PFSK-1 (cell line): ENCODE results near the gene MAN1A2.

Experiments
- FOXP2 ChIP-seq: optimal IDR thresholded peaks from 2 replicates; pipeline ENCODE3; 2011; ENCODE audit warnings: borderline replicate concordance, control low read depth, inconsistent platforms; ENCODE audit not compliant: insufficient read depth; ENCODE audit errors: extremely low read length, extremely low read depth
- POLR2AphosphoS5 ChIP-seq: IDR thresholded peaks from 2 replicates; pipeline ENCODE4 v1.6.1; 2012; ENCODE audit warnings: low read depth, mild to moderate bottlenecking, control low read depth, low read length, moderate library complexity
- REST ChIP-seq, 2 experiments: IDR thresholded peaks; 2 replicates each; pipeline versions ENCODE4 v1.6.1 to v1.8.0; 2011 to 2012; ENCODE audit warnings: low read depth in 2 of 2, low read length in 2 of 2, control low read depth in 1 of 2, inconsistent platforms in 1 of 2, mild to moderate bottlenecking in 1 of 2, moderate library complexity in 1 of 2; ENCODE audit not compliant: insufficient read depth in 1 of 2
- SIN3A ChIP-seq: IDR thresholded peaks from 2 replicates; pipeline ENCODE4 v1.6.1; 2012; ENCODE audit warnings: mild to moderate bottlenecking, low read length, moderate library complexity, borderline replicate concordance; ENCODE audit not compliant: insufficient read depth
- TAF1 ChIP-seq: IDR thresholded peaks from 2 replicates; pipeline ENCODE4 v1.6.1; 2012; ENCODE audit warnings: low read length, control low read depth, borderline replicate concordance; ENCODE audit not compliant: insufficient read depth

MAN1A2 gene

DNA sequence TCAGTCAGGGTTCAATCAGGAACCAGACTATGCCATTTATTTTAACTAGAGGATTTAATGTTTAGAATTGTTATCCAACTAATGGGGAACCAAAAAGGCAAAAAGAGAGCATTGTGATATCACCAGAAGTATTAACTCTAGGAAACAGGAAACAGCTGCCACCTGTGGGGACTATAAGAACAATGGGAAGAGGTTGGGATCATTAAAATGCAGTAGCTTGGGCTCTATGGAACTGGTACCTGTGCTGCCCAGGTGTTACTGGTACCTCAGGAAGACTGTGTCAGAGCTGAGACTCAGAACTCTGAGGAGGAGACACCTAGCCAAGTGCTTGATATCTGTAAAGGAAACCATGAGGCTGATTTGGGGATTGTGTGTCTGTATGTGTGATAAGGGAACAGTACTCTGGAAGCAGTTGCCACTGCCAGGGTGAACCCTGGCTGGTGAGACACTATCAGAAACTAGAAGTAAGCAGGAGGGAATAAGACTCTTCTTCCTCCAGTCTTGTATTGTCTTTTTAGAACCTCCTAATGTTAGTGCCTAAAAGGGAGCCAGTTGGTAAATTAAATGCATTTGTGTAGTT is 49.4 kb downstream of the MAN1A2 start:
- TF ChIP-seq SIN3A (no peak), REST (IDR thresholded peaks at IDR 0.05; ENCODE audit: insufficient read depth in 1 of 2, low read depth in 2 of 2, low read length in 2 of 2) (no peak), POLR2AphosphoS5 (no peak), FOXP2 (no peak), TAF1 (no peak)

DNA sequence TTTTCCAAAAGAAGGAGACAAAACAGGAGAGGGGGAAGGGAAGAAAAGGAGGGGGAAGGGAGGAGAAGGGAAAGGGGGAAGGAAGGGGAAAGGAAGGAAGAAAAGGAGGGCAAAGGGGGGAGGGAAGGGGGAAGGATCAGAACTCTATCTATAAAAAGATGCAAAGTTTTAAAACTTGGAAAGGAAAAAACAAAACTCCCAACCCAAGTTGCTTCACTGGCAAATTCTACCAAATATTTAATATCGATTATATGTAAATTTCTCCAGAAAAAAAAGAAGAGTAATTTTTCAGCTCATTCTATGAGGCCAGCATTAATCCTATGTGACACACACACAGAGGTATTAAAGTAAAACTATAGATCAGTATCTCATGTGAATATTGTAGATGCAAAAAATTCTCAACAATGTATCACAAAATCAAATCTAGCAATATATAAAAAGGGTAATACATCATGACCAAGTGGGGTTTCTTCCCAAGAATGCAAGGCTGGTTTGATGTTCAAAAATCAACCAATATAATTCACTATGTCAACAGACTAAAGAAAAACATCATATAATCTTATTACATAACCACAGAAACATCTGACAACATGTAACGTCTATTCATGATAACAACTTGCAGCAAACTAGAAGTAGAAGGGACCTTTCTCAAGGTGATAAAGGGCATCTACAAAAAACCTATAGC is 57.9 kb downstream of the MAN1A2 start:
- no peak for TF ChIP-seq FOXP2
- TF ChIP-seq TAF1: no peak
- no peak for TF ChIP-seq REST (IDR thresholded peaks at IDR 0.05; ENCODE audit: insufficient read depth in 1 of 2, low read depth in 2 of 2, low read length in 2 of 2)
- TF ChIP-seq POLR2AphosphoS5: no peak
- TF ChIP-seq SIN3A: no peak

GRCh38 chr1:117427297-117427696 is 60.0 kb downstream of the MAN1A2 start:
- no peak for TF ChIP-seq FOXP2
- no peak for TF ChIP-seq POLR2AphosphoS5
- no peak for TF ChIP-seq TAF1
- TF ChIP-seq SIN3A: no peak
- no peak for TF ChIP-seq REST (IDR thresholded peaks at IDR 0.05; ENCODE audit: insufficient read depth in 1 of 2, low read depth in 2 of 2, low read length in 2 of 2)

DNA sequence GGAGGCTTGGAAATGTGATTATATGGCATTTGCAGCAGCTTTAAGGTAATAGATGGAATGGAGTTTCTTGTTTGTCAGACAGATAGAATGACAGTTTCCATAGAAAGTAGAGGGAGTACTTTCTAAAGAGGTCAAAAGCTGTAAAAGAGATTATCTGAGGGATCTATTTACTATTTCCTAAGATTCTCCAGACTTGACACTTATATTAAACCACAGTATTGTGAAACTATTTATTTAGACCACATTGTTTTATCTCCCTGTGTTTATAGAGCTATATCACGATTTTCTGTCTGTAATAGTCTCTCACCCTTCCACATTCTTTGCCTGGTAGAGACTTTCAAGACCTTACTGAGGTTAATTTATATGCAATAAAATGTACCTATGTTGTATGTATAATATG is 66.7 kb downstream of the MAN1A2 start:
- TF ChIP-seq TAF1 (no peak), POLR2AphosphoS5 (no peak), FOXP2 (no peak), SIN3A (no peak), REST (IDR thresholded peaks at IDR 0.05; ENCODE audit: insufficient read depth in 1 of 2, low read depth in 2 of 2, low read length in 2 of 2) (no peak)
